Fibroblast of peridontal ligament (primary cell): Measurements from ENCODE around the gene AGAP1.

Experiments
- DNase-seq: peaks from one replicate; pipeline ENCODE4 v3.0.0-alpha.2; 2010; ENCODE audit errors: extremely low read depth

AGAP1 gene

GRCh38 chr2:235507928-235508327, 14.1 kb downstream of the AGAP1 start:
- no peak for DNase-seq

- no peak for DNase-seq
Observed at GRCh38 chr2:235508371-235509160, 14.7 kb downstream of the AGAP1 start.

- DNase-seq: no peak
Observed at GRCh38 chr2:235510318-235510717, 16.5 kb downstream of the AGAP1 start.

- peak; percentile 71 for DNase-seq
Observed at GRCh38 chr2:235511187-235511661, 17.4 kb downstream of the AGAP1 start.

GRCh38 chr2:235511751-235512698, 18.2 kb downstream of the AGAP1 start:
- DNase-seq: no peak

GRCh38 chr2:235512699-235513053, 18.8 kb downstream of the AGAP1 start:
- no peak for DNase-seq

GRCh38 chr2:235513984-235514626, 20.3 kb downstream of the AGAP1 start:
- DNase-seq: no peak

- DNase-seq: no peak
Observed at GRCh38 chr2:235514627-235515363, 21.0 kb downstream of the AGAP1 start.

GRCh38 chr2:235515364-235515742, 21.5 kb downstream of the AGAP1 start:
- DNase-seq: no peak

GRCh38 chr2:235515821-235516220, 22.0 kb downstream of the AGAP1 start:
- DNase-seq: no peak

- no peak for DNase-seq
Observed at GRCh38 chr2:235516257-235516656, 22.4 kb downstream of the AGAP1 start.

- DNase-seq: no peak
Observed at GRCh38 chr2:235518322-235519090, 24.7 kb downstream of the AGAP1 start.

GRCh38 chr2:235520787-235521186, 26.9 kb downstream of the AGAP1 start:
- DNase-seq: no peak

- peak; percentile 35 for DNase-seq
Observed at GRCh38 chr2:235521844-235522243, 28.0 kb downstream of the AGAP1 start.

GRCh38 chr2:235523021-235523420, 29.2 kb downstream of the AGAP1 start:
- DNase-seq: no peak

- DNase-seq: no peak
Observed at GRCh38 chr2:235523486-235524150, 29.8 kb downstream of the AGAP1 start.

GRCh38 chr2:235526166-235526565, 32.3 kb downstream of the AGAP1 start:
- no peak for DNase-seq

GRCh38 chr2:235527806-235528469, 34.1 kb downstream of the AGAP1 start:
- DNase-seq: peak; percentile 14

- DNase-seq: no peak
Observed at GRCh38 chr2:235529621-235530020, 35.8 kb downstream of the AGAP1 start.

GRCh38 chr2:235530735-235531134, 36.9 kb downstream of the AGAP1 start:
- DNase-seq: no peak
